Endothelial cell of umbilical vein (primary cell): ENCODE measurements around the gene PPM1H. TPM values are rescaled to one million over a fixed set of nuclear protein-coding genes. Genes with fewer than 3 reads are reported as not detected.

Experiments used
- BruUV-seq: library from RNA; stranded (reverse); fragments of 400-500 nt; replicated peaks from 2 replicates; lab custom pipeline; 2021; lab: Mats Ljungman, UMichigan
- CTCF ChIA-PET: fragments of 300-600, 350-600 bp; sonication (Branson Sonifier 250); formaldehyde crosslinking; loops from one replicate; lab custom pipeline; 2021; ENCODE audit warnings: antibody characterized with exemption, inconsistent platforms; lab: Charles Lee
- POLR2A ChIA-PET: fragments of 300-600, 350-600 bp; sonication (Branson Sonifier 250); formaldehyde crosslinking; loops from one replicate; lab custom pipeline; 2021; ENCODE audit warnings: antibody characterized with exemption, inconsistent platforms; lab: Charles Lee
- DNase-seq: peaks from one replicate; pipeline ENCODE4 v3.0.0-alpha.2; 2011; ENCODE audit warnings: low read depth, low spot score
- FAIRE-seq: peaks from 2 replicates; lab custom pipeline; 2011; peaks lifted over from hg19 to GRCh38; lab: Jason Lieb, UNC
- H2AFZ ChIP-seq: 2 replicates; pipeline ENCODE4 v1.6.0; 2012; ENCODE audit warnings: low read depth, low read length, control low read depth, inconsistent platforms
- H3K27ac ChIP-seq: 2 replicates; pipeline ENCODE4 v1.5.1; 2011; ENCODE audit warnings: low read depth, mild to moderate bottlenecking, control low read depth, low read length, moderate library complexity; ENCODE audit not compliant: insufficient read depth
- H3K27me3 ChIP-seq, 2 experiments: 2 replicates each; pipeline versions ENCODE4 v1.6.0 to v1.6.1; 2011; ENCODE audit warnings: low read length in 2 of 2, mixed read lengths in 1 of 2; ENCODE audit not compliant: control insufficient read depth in 2 of 2, insufficient read depth in 2 of 2
- H3K36me3 ChIP-seq, 2 experiments: 2 replicates in 1 of 2; 3 replicates in 1 of 2; pipeline ENCODE4 v1.5.1; 2011; ENCODE audit warnings: low read length in 2 of 2, mild to moderate bottlenecking in 1 of 2, moderate library complexity in 1 of 2; ENCODE audit not compliant: control insufficient read depth in 2 of 2, insufficient read depth in 2 of 2; ENCODE audit errors: extremely low read depth in 1 of 2
- H3K4me1 ChIP-seq: 3 replicates; pipeline ENCODE4 v1.5.1; 2011; ENCODE audit warnings: mild to moderate bottlenecking, low read length; ENCODE audit not compliant: control insufficient read depth, insufficient read depth; ENCODE audit errors: extremely low read depth
- H3K4me2 ChIP-seq: 2 replicates; pipeline ENCODE4 v1.6.1; 2011; ENCODE audit warnings: low read length, control low read depth, mixed read lengths; ENCODE audit not compliant: insufficient read depth
- H3K4me3 ChIP-seq, 3 experiments: fragments of 200-600 bp in 1 of 3; sonication (generic), shearing (Covaris generic) in 1 of 3; replicated peaks in 1 of 3; 2 replicates each; pipeline ENCODE4 v1.5.1; 2011 to 2016; ENCODE audit warnings: control low read depth in 3 of 3, low read length in 3 of 3, mild to moderate bottlenecking in 2 of 3, inconsistent platforms in 1 of 3, low read depth in 1 of 3, moderate library complexity in 1 of 3; ENCODE audit not compliant: insufficient read depth in 1 of 3
- H3K79me2 ChIP-seq: 2 replicates; pipeline ENCODE4 v1.6.0; 2012; ENCODE audit warnings: low read length, inconsistent platforms; ENCODE audit not compliant: control insufficient read depth, insufficient read depth
- H3K9ac ChIP-seq: replicated peaks from 2 replicates; pipeline ENCODE3; 2011; ENCODE audit warnings: low read length, control low read depth; ENCODE audit not compliant: insufficient read depth; ENCODE audit errors: extremely low read depth
- H3K9me1 ChIP-seq: replicated peaks from 3 replicates; pipeline ENCODE4 v1.6.0; 2011; ENCODE audit warnings: mild to moderate bottlenecking, low read length; ENCODE audit not compliant: control insufficient read depth, insufficient read depth; ENCODE audit errors: extremely low read depth
- H3K9me3 ChIP-seq: replicated peaks from 2 replicates; pipeline ENCODE4 v1.5.1; 2012; ENCODE audit warnings: low read length, inconsistent platforms; ENCODE audit not compliant: control insufficient read depth, insufficient read depth
- H4K20me1 ChIP-seq: replicated peaks from 2 replicates; pipeline ENCODE3; 2011; ENCODE audit warnings: mild to moderate bottlenecking, low read length; ENCODE audit not compliant: control insufficient read depth, insufficient read depth; ENCODE audit errors: extremely low read depth
- CTCF ChIP-seq, 2 donors: IDR thresholded peaks; 1 replicate in 1 of 2; 2 replicates in 1 of 2; pipeline ENCODE4 v1.5.1; 2011; ENCODE audit warnings: low read length in 2 of 2, mild to moderate bottlenecking in 2 of 2, moderate library complexity in 2 of 2, control low read depth in 1 of 2, inconsistent platforms in 1 of 2, low read depth in 1 of 2; ENCODE audit not compliant: insufficient read depth in 1 of 2; ENCODE audit errors: extremely low read depth in 1 of 2
- EZH2 ChIP-seq: IDR thresholded peaks from 2 replicates; pipeline ENCODE4 v1.6.1; 2012; ENCODE audit warnings: borderline replicate concordance, low read depth, mild to moderate bottlenecking, moderate library complexity, low read length, inconsistent platforms; ENCODE audit not compliant: severe bottlenecking
- GATA2 ChIP-seq: IDR thresholded peaks from 2 replicates; pipeline ENCODE4 v1.7.0; 2011; ENCODE audit warnings: low read depth, mild to moderate bottlenecking, moderate library complexity, mixed read lengths, low read length; ENCODE audit not compliant: insufficient read length, insufficient read depth
- JUN ChIP-seq: IDR thresholded peaks from 2 replicates; pipeline ENCODE4 v1.6.1; 2011; ENCODE audit warnings: borderline replicate concordance, low read depth; ENCODE audit not compliant: insufficient read length, insufficient read depth
- MAX ChIP-seq: IDR thresholded peaks from 2 replicates; pipeline ENCODE4 v1.6.1; 2011; ENCODE audit not compliant: insufficient read depth, insufficient read length
- MYC ChIP-seq: IDR thresholded peaks from one replicate; pipeline ENCODE4 v1.6.1; 2011; ENCODE audit warnings: mild to moderate bottlenecking, low read depth, low read length
- POLR2AphosphoS5 ChIP-seq: IDR thresholded peaks from 2 replicates; pipeline ENCODE4 v1.6.1; 2012; ENCODE audit warnings: low read depth, mild to moderate bottlenecking, control low read depth, low read length, moderate library complexity; ENCODE audit not compliant: insufficient read depth
- dilution Hi-C: fragments of 300-500 bp; cut with MboI; formaldehyde crosslinking; loops from one replicate; pipeline ENCODE4 v1.15.0; 2019; ENCODE audit warnings: low sequenced_read_pairs; ENCODE audit not compliant: extremely low pct_ligation_motif_present
- intact Hi-C: fragments of 100-400 bp; cut with micrococcal nuclease; formaldehyde crosslinking; loops from one replicate; pipeline ENCODE4 v1.10.0; 2022
- polyA plus RNA-seq, 4 experiments: library from polyadenylated mRNA; depleted of rRNA in 3 of 4; stranded (reverse) in 3 of 4; unstranded in 1 of 4; fragments of >200 nt; gene quantifications; 2 replicates each; pipeline versions ENCODE4 v1.2.1 to v1.2.3, GENCODE V29; 2011 to 2012; ENCODE audit warnings: missing spikeins in 1 of 4
- total RNA-seq: library from RNA; stranded (reverse); gene quantifications from 2 replicates; pipeline ENCODE4 v1.2.3, GENCODE V29; 2021

PPM1H gene
- total and polyA plus RNA-seq, 2 donors (not counting 3 experiments of a cell fraction or from before 2014, with no cell fraction given): 1.0 to 7.2 TPM

- Histone ChIP-seq H3K4me2 (peak overlapping the region; percentile 49), H3K4me1 (peaks cover 11% of the 10 kb centered on the region), H3K9ac (peak overlapping the region; percentile 4), H3K9me1 (no peaks in the 10 kb centered on the region), H3K79me2 (no peaks in the 10 kb centered on the region), H3K9me3 (no peaks in the 10 kb centered on the region), H2AFZ (no peak overlapping the region), H3K27ac (peak overlapping the region; percentile 64), H4K20me1 (no peaks in the 10 kb centered on the region), H3K4me3 (no peak overlapping the region), H3K27me3 (peaks cover 0 to 3% of the 10 kb centered on the region in 2 experiments), H3K36me3 (no peaks in the 10 kb centered on the region)
- dilution Hi-C loops: no loop called here
- TF ChIP-seq EZH2: no peak
- TF ChIP-seq CTCF (IDR thresholded peaks at IDR 0.05; ENCODE audit: extremely low read depth in 1 of 2, insufficient read depth in 1 of 2, low read depth in 1 of 2, low read length in 2 of 2): no peak
- TF ChIP-seq GATA2: peak; percentile 20
- TF ChIP-seq JUN: peak; percentile 47
- no peak for TF ChIP-seq POLR2AphosphoS5
- TF ChIP-seq MYC: no peak
- peak; percentile 71 for TF ChIP-seq MAX
- intact Hi-C loops: loop anchor here (1.0 kb wide), 4 partner anchors 32 to 90 kb away; partner anchors contain the start of gene PPM1H
- no TSS peak for BruUV-seq
- POLR2A ChIA-PET: no interaction called here
- peak; percentile 78 for FAIRE-seq
- peak; percentile 94 for DNase-seq
- CTCF ChIA-PET: no interaction called here
Measured at GRCh38 chr12:62903151-62903550, 31.8 kb downstream of the PPM1H start.
